ENCODE results near the gene PRAC2.

GRCh38 chr17:48759288-48759687, 36.3 kb downstream of the PRAC2 start:
- TF ChIP-seq CTCF (IDR thresholded peaks at IDR 0.05; ENCODE audit: low read length), result no peak
- TF ChIP-seq EZH2 (optimal IDR thresholded peaks at IDR 0.05; ENCODE audit: low read depth, low read length), result no peak
